SK-N-SH treated with all-trans-retinoic acid at 6 μM for 48 hours (cell line): Measurements from ENCODE around the gene ATG2A.

Experiments
- ATAC-seq: fragments of 200-7000 bp; cut with Tn5 transposase; 3 replicates; pipeline ENCODE4 v1.9.1; 2020; ENCODE audit warnings: mild to moderate bottlenecking, moderate library complexity
- ARNTL ChIP-seq: fragments of 450-650 bp; formaldehyde crosslinking; IDR thresholded peaks from 2 replicates; pipeline ENCODE4 v1.5.0; 2020; ENCODE audit warnings: low read depth, mild to moderate bottlenecking, moderate library complexity, borderline replicate concordance
- BACH2 ChIP-seq: fragments of 250-450 bp; sonication (Bioruptor Pico); IDR thresholded peaks from 2 replicates; pipeline ENCODE4 v1.9.0; 2021; ENCODE audit warnings: mild to moderate bottlenecking, borderline replicate concordance
- CREB5 ChIP-seq: fragments of 250-450 bp; sonication (Bioruptor Pico); IDR thresholded peaks from 2 replicates; pipeline ENCODE4 v1.5.1; 2020; ENCODE audit warnings: low read depth, mild to moderate bottlenecking, moderate library complexity
- CSDC2 ChIP-seq: fragments of 250-450 bp; sonication (Bioruptor Pico); IDR thresholded peaks from 2 replicates; pipeline ENCODE4 v1.5.0; 2020; ENCODE audit warnings: mild to moderate bottlenecking, moderate library complexity
- ESRRG ChIP-seq: fragments of 250-450 bp; sonication (Bioruptor Pico); IDR thresholded peaks from 2 replicates; pipeline ENCODE4 v1.6.1; 2021; ENCODE audit warnings: mild to moderate bottlenecking
- GLIS3 ChIP-seq: fragments of 250-450 bp; sonication (Bioruptor Pico); IDR thresholded peaks from 2 replicates; pipeline ENCODE4 v1.5.0; 2020; ENCODE audit warnings: mild to moderate bottlenecking, moderate library complexity
- OSR1 ChIP-seq: fragments of 250-450 bp; sonication (Bioruptor Pico); IDR thresholded peaks from 2 replicates; pipeline ENCODE4 v1.8.0; 2022; ENCODE audit warnings: moderate library complexity, mild to moderate bottlenecking, inconsistent platforms
- PPARA ChIP-seq: fragments of 250-450 bp; sonication (Bioruptor Pico); IDR thresholded peaks from 2 replicates; pipeline ENCODE4 v1.5.0; 2020; ENCODE audit warnings: mild to moderate bottlenecking, borderline replicate concordance
- RARB ChIP-seq: fragments of 250-450 bp; sonication (Bioruptor Pico); IDR thresholded peaks from 2 replicates; pipeline ENCODE4 v1.8.0; 2021; ENCODE audit warnings: mild to moderate bottlenecking, moderate library complexity
- SNAI2 ChIP-seq: fragments of 250-450 bp; sonication (Bioruptor Pico); IDR thresholded peaks from 2 replicates; pipeline ENCODE4 v1.5.0; 2020; ENCODE audit warnings: mild to moderate bottlenecking, moderate library complexity
- TCF4 ChIP-seq: fragments of 250-450 bp; sonication (Bioruptor Pico); IDR thresholded peaks from 2 replicates; pipeline ENCODE4 v1.8.0; 2021; ENCODE audit warnings: mild to moderate bottlenecking, moderate library complexity, borderline replicate concordance
- TOX ChIP-seq: fragments of 250-450 bp; sonication (Bioruptor Pico); IDR thresholded peaks from 2 replicates; pipeline ENCODE4 v1.8.0; 2021; ENCODE audit warnings: mild to moderate bottlenecking, moderate library complexity, borderline replicate concordance
- ZC3H10 ChIP-seq: fragments of 250-450 bp; sonication (Bioruptor Pico); IDR thresholded peaks from 2 replicates; pipeline ENCODE4 v1.5.1; 2021; ENCODE audit warnings: mild to moderate bottlenecking, moderate library complexity
- ZFP3 ChIP-seq: fragments of 250-450 bp; sonication (Bioruptor Pico); IDR thresholded peaks from 2 replicates; pipeline ENCODE4 v1.5.0; 2020; ENCODE audit warnings: mild to moderate bottlenecking, moderate library complexity
- ZFP30 ChIP-seq: fragments of 450-650 bp; formaldehyde crosslinking; IDR thresholded peaks from 2 replicates; pipeline ENCODE4 v1.5.0; 2022; ENCODE audit warnings: mild to moderate bottlenecking, moderate library complexity
- ZNF70 ChIP-seq: fragments of 450-650 bp; formaldehyde crosslinking; IDR thresholded peaks from 2 replicates; pipeline ENCODE4 v1.5.0; 2020; ENCODE audit warnings: mild to moderate bottlenecking, moderate library complexity
- ZNF8 ChIP-seq: fragments of 450-650 bp; formaldehyde crosslinking; IDR thresholded peaks from 2 replicates; pipeline ENCODE4 v1.5.0; 2020; ENCODE audit warnings: mild to moderate bottlenecking, moderate library complexity
- TF ChIP-seq, protein P1 (sequence below): fragments of 250-450 bp; sonication (Bioruptor Pico); IDR thresholded peaks from 2 replicates; pipeline ENCODE4 v1.8.0; 2020; ENCODE audit warnings: mild to moderate bottlenecking, moderate library complexity, borderline replicate concordance
- TF ChIP-seq, protein P2 (sequence below): fragments of 250-450 bp; sonication (Bioruptor Pico); IDR thresholded peaks from 2 replicates; pipeline ENCODE4 v1.8.0; 2021; ENCODE audit warnings: low read depth, mild to moderate bottlenecking, moderate library complexity, borderline replicate concordance

ATG2A gene

GRCh38 chr11:64861227-64861975 is 55.6 kb downstream of the ATG2A start:
- ATAC-seq, result no peak
- TF ChIP-seq CREB5 (CRISPR knock-in tag) (no peak), BACH2 (no peak), SNAI2 (CRISPR knock-in tag) (no peak), TOX (CRISPR knock-in tag) (no peak), GLIS3 (CRISPR knock-in tag) (no peak), ARNTL (CRISPR knock-in tag) (no peak), ZNF8 (CRISPR knock-in tag) (no peak), ZFP30 (CRISPR knock-in tag) (no peak), PPARA (no peak), CSDC2 (CRISPR knock-in tag) (no peak), TCF4 (CRISPR knock-in tag) (no peak), ZC3H10 (CRISPR knock-in tag) (no peak), RARB (CRISPR knock-in tag) (no peak), OSR1 (CRISPR knock-in tag) (no peak), ESRRG (CRISPR knock-in tag) (no peak)
- TF ChIP-seq, protein P1, sequence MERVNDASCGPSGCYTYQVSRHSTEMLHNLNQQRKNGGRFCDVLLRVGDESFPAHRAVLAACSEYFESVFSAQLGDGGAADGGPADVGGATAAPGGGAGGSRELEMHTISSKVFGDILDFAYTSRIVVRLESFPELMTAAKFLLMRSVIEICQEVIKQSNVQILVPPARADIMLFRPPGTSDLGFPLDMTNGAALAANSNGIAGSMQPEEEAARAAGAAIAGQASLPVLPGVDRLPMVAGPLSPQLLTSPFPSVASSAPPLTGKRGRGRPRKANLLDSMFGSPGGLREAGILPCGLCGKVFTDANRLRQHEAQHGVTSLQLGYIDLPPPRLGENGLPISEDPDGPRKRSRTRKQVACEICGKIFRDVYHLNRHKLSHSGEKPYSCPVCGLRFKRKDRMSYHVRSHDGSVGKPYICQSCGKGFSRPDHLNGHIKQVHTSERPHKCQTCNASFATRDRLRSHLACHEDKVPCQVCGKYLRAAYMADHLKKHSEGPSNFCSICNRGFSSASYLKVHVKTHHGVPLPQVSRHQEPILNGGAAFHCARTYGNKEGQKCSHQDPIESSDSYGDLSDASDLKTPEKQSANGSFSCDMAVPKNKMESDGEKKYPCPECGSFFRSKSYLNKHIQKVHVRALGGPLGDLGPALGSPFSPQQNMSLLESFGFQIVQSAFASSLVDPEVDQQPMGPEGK (CRISPR knock-in tag), result no peak

GRCh38 chr11:64859542-64860414 is 57.2 kb downstream of the ATG2A start:
- no peak for ATAC-seq

More at GRCh38 chr11:64859542-64860414, 57.2 kb downstream of the ATG2A start:
- TF ChIP-seq ESRRG (CRISPR knock-in tag) (no peak), ZFP30 (CRISPR knock-in tag) (no peak), CREB5 (CRISPR knock-in tag) (no peak), GLIS3 (CRISPR knock-in tag) (no peak), ZNF70 (CRISPR knock-in tag) (no peak), CSDC2 (CRISPR knock-in tag) (no peak), OSR1 (CRISPR knock-in tag) (no peak), SNAI2 (CRISPR knock-in tag) (no peak), ZC3H10 (CRISPR knock-in tag) (no peak), ZFP3 (CRISPR knock-in tag) (no peak), TCF4 (CRISPR knock-in tag) (no peak), ARNTL (CRISPR knock-in tag) (no peak), TOX (CRISPR knock-in tag) (no peak), PPARA (no peak)
- TF ChIP-seq, protein P2, sequence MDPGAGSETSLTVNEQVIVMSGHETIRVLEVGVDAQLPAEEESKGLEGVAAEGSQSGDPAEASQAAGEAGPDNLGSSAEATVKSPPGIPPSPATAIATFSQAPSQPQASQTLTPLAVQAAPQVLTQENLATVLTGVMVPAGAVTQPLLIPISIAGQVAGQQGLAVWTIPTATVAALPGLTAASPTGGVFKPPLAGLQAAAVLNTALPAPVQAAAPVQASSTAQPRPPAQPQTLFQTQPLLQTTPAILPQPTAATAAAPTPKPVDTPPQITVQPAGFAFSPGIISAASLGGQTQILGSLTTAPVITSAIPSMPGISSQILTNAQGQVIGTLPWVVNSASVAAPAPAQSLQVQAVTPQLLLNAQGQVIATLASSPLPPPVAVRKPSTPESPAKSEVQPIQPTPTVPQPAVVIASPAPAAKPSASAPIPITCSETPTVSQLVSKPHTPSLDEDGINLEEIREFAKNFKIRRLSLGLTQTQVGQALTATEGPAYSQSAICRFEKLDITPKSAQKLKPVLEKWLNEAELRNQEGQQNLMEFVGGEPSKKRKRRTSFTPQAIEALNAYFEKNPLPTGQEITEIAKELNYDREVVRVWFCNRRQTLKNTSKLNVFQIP, result no peak
- TF ChIP-seq, protein P1 (CRISPR knock-in tag), result no peak
- TF ChIP-seq, all 23 proteins: peak for 0
